DND-41 (cell line): Measurements from ENCODE around the gene ANXA8L1.
"Not testable (repeated sequence)": the region's sequence is repeated elsewhere in the genome, so short reads cannot be mapped to it uniquely, and the experiment has no call there.

Experiments used
- ATAC-seq: fragments of 200-7000 bp; cut with Tn5 transposase; 3 replicates; pipeline ENCODE4 v1.9.1; 2021; ENCODE audit warnings: low read depth; ENCODE audit not compliant: insufficient read depth
- DNase-seq: peaks from one replicate; pipeline ENCODE4 v3.0.0-alpha.2; 2020
- H2AFZ ChIP-seq: 2 replicates; pipeline ENCODE4 v1.6.0; 2012; ENCODE audit warnings: low read depth, low read length
- H3K27ac ChIP-seq: 2 replicates; pipeline ENCODE4 v1.5.1; 2012; ENCODE audit warnings: low read length, inconsistent platforms
- H3K27me3 ChIP-seq: fragments of 200-600 bp; sonication (generic); 2 replicates; pipeline ENCODE4 v1.6.0; 2012; ENCODE audit warnings: low read length, mild to moderate bottlenecking, inconsistent platforms; ENCODE audit not compliant: insufficient read depth, poor library complexity
- H3K36me3 ChIP-seq: 2 replicates; pipeline ENCODE4 v1.5.1; 2012; ENCODE audit warnings: low read length, inconsistent platforms; ENCODE audit not compliant: insufficient read depth
- H3K4me1 ChIP-seq: 2 replicates; pipeline ENCODE4 v1.5.1; 2012; ENCODE audit warnings: mild to moderate bottlenecking, low read length; ENCODE audit not compliant: insufficient read depth
- H3K4me2 ChIP-seq: 2 replicates; pipeline ENCODE4 v1.6.0; 2012; ENCODE audit warnings: mild to moderate bottlenecking, moderate library complexity, low read length, inconsistent platforms; ENCODE audit not compliant: insufficient read depth
- H3K4me3 ChIP-seq, 2 experiments: fragments of 200-600 bp in 1 of 2; shearing (Covaris generic) in 1 of 2; 2 replicates each; pipeline ENCODE4 v1.5.1; 2012 to 2016; ENCODE audit warnings: inconsistent platforms in 2 of 2, low read length in 2 of 2, mild to moderate bottlenecking in 2 of 2, low read depth in 1 of 2, moderate library complexity in 1 of 2
- H3K79me2 ChIP-seq: 2 replicates; pipeline ENCODE4 v1.6.0; 2012; ENCODE audit warnings: low read length, inconsistent platforms; ENCODE audit not compliant: insufficient read depth
- H3K9ac ChIP-seq: 2 replicates; pipeline ENCODE4 v1.6.0; 2012; ENCODE audit warnings: low read depth, mild to moderate bottlenecking, inconsistent platforms, low read length, moderate library complexity
- H3K9me3 ChIP-seq: 2 replicates; pipeline ENCODE4 v1.5.1; 2012; ENCODE audit warnings: low read length, moderate library complexity, mild to moderate bottlenecking, inconsistent platforms; ENCODE audit not compliant: insufficient read depth, severe bottlenecking
- H4K20me1 ChIP-seq: 2 replicates; pipeline ENCODE4 v1.6.0; 2012; ENCODE audit warnings: low read length; ENCODE audit not compliant: insufficient read depth

The ANXA8L1 gene

DNA sequence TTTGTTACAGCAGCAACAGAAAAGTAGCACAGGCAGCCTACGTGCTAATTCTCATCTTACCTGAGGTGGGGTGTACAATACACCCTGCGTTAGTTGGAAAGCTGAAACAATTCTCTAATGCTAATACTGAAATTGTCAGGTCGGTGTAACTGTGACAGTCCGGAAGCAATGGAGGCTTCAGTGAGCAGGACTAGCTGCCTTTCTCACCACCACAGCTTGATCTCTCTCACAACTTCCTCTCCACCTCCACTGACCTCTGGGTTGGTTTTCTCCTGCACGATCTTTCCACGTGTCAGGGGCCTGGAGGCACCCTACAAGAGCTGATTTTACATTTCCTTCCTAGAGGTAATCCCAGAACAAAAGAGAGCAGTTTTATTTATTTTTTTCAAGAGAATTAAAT, 39.7 kb downstream of the ANXA8L1 start:
- H3K4me1 ChIP-seq, H4K20me1 ChIP-seq, H3K4me2 ChIP-seq, H2AFZ ChIP-seq, H3K36me3 ChIP-seq, H3K79me2 ChIP-seq, H3K9ac ChIP-seq, H3K27me3 ChIP-seq, ATAC-seq, DNase-seq, H3K4me3 ChIP-seq, H3K9me3 ChIP-seq, H3K27ac ChIP-seq: not testable (repeated sequence)

DNA sequence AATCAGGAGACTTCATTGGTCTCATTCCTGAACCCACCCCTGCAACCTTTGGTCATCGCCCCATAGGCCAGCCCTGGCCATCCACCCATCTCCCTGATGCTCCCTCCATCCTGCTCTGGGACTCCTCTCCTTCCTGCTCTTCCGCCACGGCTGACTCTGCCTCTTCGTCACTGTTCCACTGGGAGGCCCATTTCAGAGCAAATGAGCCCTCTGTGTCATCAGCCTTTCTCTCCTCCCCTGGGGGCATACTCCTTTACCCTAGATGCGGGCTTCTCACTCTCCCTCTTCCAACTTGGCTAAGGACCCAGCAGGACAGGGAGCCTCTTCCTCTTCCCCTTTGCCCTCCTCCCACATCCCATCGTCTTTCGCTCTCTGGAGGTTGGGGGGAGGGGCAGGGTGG, 42.7 kb downstream of the ANXA8L1 start:
- not testable (repeated sequence) for H4K20me1 ChIP-seq, H3K79me2 ChIP-seq, H3K27me3 ChIP-seq, H2AFZ ChIP-seq, H3K9me3 ChIP-seq, H3K27ac ChIP-seq, H3K9ac ChIP-seq, DNase-seq, H3K4me3 ChIP-seq, ATAC-seq, H3K4me1 ChIP-seq, H3K4me2 ChIP-seq, H3K36me3 ChIP-seq

DNA sequence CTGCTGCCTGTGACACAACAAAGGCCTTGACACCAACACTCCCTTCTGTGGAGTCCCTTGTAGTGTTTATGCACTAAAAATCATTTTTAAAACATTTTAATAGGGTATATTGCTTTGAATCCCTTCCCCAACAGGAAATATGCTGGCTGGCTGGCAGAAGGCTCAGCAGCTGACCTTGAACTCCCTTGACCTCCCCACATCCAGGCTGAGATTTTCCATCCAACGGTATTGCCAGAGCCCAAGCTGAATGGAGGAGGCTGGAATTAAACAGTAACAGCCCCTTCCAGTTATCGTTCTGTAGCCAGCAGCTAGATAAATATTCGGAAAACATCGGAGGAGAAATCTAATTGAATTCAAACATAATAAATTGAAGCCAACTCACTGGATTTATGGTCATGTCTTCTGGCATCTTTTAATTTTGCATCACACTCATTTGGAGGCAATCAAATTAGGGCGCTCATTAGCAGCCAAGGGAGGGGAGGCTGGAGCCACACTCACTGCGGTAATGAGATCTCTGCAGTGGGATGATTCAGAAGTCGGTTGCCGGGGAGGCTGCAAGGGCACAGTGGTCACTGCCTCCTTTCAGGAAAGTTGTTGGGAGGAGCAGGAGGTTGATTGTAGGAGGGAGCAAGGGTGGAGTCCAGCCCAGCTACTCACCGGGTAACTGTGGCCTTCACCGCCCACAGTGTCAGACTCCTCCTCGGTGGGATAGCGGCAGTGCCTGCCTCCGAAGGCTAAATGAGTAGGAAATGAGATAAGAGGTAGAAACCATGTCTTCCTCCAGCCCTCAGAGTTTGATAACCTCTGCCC, 44.2 kb downstream of the ANXA8L1 start:
- H3K36me3 ChIP-seq, H3K27me3 ChIP-seq, H3K9me3 ChIP-seq, H4K20me1 ChIP-seq, DNase-seq, ATAC-seq, H3K27ac ChIP-seq, H3K4me1 ChIP-seq, H3K4me2 ChIP-seq, H3K4me3 ChIP-seq, H2AFZ ChIP-seq, H3K9ac ChIP-seq, H3K79me2 ChIP-seq: not testable (repeated sequence)

DNA sequence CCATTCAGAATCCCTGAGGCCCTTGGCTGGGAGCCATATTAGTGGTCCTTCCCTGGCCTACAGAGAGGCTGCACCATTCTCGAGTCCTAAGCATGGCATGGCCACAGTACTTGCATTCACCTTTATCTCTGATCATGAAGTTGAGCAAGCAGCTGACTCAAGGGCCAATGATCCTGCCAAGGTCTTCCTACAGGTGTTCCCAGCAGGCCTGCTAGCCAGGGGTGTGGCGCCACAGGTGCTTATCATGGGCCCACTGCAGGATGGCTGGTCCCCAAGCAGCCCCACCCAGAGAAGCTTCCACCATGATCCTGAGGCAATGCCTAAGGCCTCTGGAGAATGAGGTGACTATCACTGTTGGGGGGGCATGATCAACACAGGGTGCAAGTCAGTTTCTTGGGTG, 48.0 kb downstream of the ANXA8L1 start:
- ATAC-seq, H3K4me1 ChIP-seq, H3K4me2 ChIP-seq, H4K20me1 ChIP-seq, H3K27ac ChIP-seq, H3K4me3 ChIP-seq, H3K27me3 ChIP-seq, H3K36me3 ChIP-seq, H3K9ac ChIP-seq, H3K79me2 ChIP-seq, DNase-seq, H3K9me3 ChIP-seq, H2AFZ ChIP-seq: not testable (repeated sequence)

DNA sequence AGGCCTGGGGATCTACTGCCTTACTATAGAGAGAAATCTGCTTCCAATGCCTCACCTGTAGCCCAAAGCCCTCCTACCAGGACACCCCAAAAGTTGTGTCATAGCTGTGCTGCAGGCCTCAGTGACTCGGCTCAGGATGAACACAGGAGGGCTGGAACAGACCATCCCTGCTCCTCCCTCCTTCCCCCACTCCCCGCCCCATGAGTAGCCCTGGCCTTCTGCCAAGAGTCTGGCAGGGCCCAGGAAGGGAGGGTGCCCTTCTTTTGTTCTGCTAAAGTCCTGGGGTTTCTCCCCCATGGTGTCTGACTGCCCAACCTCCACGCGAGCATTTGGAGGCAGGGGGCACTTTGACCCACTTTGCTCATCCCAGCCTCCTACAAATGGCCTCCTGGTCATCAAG, 65.4 kb downstream of the ANXA8L1 start:
- DNase-seq: peak; percentile 10
- not testable (repeated sequence) for H3K9me3 ChIP-seq, H3K4me3 ChIP-seq, H3K4me1 ChIP-seq, H3K4me2 ChIP-seq, H3K79me2 ChIP-seq, H4K20me1 ChIP-seq, H3K27ac ChIP-seq, H2AFZ ChIP-seq, H3K27me3 ChIP-seq, H3K36me3 ChIP-seq, ATAC-seq, H3K9ac ChIP-seq
